Kidney epithelial cell (primary cell): ENCODE measurements around the gene P2RX1. TPM values are rescaled to one million over a fixed set of nuclear protein-coding genes. Genes with fewer than 3 reads are reported as not detected.

Experiments used
- DNase-seq: peaks from one replicate; pipeline ENCODE4 v3.0.0-alpha.2; 2010; ENCODE audit warnings: low read depth
- H3K27me3 ChIP-seq: 2 replicates; pipeline ENCODE4 v1.6.0; 2011; ENCODE audit warnings: low read length; ENCODE audit not compliant: control insufficient read depth, insufficient read depth
- H3K36me3 ChIP-seq: 2 replicates; pipeline ENCODE4 v1.5.1; 2011; ENCODE audit warnings: low read length; ENCODE audit not compliant: control insufficient read depth, insufficient read depth
- H3K4me3 ChIP-seq: 2 replicates; pipeline ENCODE4 v1.5.1; 2011; ENCODE audit warnings: low read depth, mild to moderate bottlenecking, control low read depth, low read length
- total RNA-seq: library from RNA; depleted of rRNA; stranded (reverse); fragments of >200 nt; gene quantifications from 2 replicates; pipeline ENCODE4 v1.2.3, GENCODE V29; 2015
- TF ChIP-seq, protein P1 (sequence below): IDR thresholded peaks from 2 replicates; pipeline ENCODE4 v1.5.1; 2011; ENCODE audit warnings: mild to moderate bottlenecking, moderate library complexity, low read length, control low read depth, inconsistent platforms; ENCODE audit not compliant: insufficient read depth, poor library complexity, severe bottlenecking

Gene P2RX1
- total RNA-seq, 1 donor from 2014 or later = not detected

DNA sequence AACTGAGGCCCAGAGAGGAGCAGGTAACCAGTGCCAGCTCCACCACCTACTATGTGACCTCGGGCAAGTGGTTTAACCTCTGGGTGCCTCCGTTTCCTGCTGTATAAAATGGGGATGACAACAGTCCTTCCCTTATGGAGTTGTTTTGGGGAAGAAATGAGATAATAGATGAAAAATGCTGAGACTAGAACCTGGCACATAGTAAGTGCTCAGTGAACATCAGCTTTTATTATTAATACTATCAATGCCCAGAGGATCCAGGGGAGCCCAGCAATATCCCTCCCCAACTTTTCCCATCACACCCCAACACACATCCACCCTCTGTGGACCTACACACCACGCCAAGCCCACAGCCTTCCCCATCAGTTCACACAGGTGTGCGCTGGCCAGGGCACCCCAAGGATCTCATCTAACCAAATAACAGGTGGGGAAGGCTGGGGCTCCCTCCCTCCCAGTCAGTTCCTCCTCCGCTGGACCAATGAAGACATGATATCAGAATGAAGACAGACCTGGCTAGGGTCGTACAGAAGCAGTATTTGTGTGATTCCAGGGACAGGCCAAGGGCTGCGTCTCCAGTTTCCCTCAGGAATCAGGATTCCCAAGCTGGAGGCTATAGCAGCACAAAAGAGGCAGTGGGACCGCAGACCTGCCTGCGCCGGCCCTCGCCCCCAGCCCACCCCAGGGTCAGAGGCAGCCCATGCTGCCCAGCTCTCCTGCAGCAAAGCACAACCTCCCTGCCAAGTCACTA, 46.1 kb upstream of the P2RX1 start:
- H3K27me3 ChIP-seq = peaks cover 33% of the 10 kb centered on the region
- H3K36me3 ChIP-seq = no peaks in the 10 kb centered on the region
- no peak for DNase-seq
- TF ChIP-seq, protein P1, sequence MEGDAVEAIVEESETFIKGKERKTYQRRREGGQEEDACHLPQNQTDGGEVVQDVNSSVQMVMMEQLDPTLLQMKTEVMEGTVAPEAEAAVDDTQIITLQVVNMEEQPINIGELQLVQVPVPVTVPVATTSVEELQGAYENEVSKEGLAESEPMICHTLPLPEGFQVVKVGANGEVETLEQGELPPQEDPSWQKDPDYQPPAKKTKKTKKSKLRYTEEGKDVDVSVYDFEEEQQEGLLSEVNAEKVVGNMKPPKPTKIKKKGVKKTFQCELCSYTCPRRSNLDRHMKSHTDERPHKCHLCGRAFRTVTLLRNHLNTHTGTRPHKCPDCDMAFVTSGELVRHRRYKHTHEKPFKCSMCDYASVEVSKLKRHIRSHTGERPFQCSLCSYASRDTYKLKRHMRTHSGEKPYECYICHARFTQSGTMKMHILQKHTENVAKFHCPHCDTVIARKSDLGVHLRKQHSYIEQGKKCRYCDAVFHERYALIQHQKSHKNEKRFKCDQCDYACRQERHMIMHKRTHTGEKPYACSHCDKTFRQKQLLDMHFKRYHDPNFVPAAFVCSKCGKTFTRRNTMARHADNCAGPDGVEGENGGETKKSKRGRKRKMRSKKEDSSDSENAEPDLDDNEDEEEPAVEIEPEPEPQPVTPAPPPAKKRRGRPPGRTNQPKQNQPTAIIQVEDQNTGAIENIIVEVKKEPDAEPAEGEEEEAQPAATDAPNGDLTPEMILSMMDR = no peak
- no peak overlapping the region for H3K4me3 ChIP-seq

DNA sequence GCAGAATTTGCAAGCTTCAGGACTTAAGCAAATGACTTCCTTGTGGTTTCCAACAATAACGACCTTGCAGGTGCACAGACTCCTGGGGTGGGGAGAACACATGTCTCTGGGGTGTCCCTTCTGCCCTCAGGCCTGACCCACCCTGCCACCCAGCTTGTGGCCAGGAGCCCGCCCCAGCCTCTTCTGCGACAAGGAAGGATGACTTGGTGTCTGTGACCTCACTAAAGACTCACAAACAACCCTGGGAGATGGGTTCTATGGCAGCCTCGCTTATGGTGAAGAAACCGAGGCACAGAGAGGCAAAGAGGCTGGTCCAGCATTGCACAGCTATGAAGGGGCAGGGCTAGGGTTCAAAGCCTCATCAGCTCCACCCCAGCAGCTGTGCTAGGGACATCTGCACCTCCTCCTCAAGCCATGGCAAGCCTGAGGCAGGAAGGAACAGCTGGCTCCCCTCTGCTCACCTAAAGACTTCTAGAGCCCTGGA, 45.3 kb upstream of the P2RX1 start:
- H3K27me3 ChIP-seq = peaks cover 33% of the 10 kb centered on the region
- DNase-seq = no peak
- TF ChIP-seq, protein P1 = no peak
- H3K36me3 ChIP-seq = no peaks in the 10 kb centered on the region
- H3K4me3 ChIP-seq = no peak overlapping the region

DNA sequence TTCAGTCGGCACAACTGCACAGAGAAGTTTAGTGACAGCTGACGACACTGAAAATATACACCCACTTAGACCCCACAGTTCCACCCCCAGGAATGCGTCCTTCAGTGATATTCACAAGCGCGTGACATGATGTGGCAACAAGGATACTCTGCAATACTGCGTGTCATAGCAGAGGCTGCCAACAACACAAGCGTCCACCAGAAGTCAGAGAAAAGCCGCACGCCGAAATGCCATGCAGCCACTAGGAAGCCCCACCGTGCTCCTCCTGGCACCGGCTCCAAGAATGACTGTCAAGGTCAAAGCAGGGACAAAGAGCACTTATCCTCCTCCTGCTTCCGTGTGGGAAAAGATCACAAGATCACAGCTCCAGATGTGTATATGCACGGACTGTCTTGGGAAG, 44.5 kb upstream of the P2RX1 start:
- DNase-seq = no peak
- Histone ChIP-seq H3K4me3 (no peak overlapping the region), H3K36me3 (no peaks in the 10 kb centered on the region), H3K27me3 (peaks cover 33% of the 10 kb centered on the region)
- TF ChIP-seq, protein P1 = no peak

DNA sequence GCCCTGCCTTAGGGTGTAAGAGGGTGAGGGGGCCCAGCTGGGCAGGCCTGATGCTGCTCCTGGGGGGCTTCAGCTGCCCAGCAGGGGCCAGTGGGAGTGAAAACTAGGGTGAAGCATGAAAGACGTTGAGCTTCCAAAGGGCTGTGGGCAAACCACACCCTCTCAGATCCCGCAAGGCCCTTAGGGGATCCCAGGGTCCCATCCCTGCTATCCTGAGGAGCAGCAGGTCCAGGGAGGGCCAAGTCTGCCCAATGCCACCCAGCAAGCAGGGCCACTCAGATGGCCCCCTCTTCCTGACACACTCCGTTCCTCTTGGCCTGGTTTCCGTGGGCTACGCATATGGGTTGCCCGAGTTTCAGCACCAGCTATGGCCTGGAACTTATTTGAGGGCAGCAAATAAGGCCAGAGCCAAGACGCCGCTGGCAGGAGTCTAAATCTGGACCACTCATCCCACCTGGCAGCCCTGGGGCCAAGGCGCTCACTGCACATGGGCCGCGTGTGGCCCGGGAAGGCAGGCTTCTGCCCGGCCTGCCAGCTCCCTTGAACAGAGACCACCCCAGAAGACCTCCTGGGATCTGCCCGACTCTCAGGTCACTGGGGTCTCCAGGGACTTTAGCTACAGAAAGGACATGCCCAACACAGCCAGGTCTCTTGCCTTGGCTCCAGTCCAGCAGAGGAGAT, 43.8 kb upstream of the P2RX1 start:
- Histone ChIP-seq H3K4me3 (no peak overlapping the region), H3K27me3 (peaks cover 29% of the 10 kb centered on the region), H3K36me3 (no peaks in the 10 kb centered on the region)
- no peak for DNase-seq
- TF ChIP-seq, protein P1 = no peak

DNA sequence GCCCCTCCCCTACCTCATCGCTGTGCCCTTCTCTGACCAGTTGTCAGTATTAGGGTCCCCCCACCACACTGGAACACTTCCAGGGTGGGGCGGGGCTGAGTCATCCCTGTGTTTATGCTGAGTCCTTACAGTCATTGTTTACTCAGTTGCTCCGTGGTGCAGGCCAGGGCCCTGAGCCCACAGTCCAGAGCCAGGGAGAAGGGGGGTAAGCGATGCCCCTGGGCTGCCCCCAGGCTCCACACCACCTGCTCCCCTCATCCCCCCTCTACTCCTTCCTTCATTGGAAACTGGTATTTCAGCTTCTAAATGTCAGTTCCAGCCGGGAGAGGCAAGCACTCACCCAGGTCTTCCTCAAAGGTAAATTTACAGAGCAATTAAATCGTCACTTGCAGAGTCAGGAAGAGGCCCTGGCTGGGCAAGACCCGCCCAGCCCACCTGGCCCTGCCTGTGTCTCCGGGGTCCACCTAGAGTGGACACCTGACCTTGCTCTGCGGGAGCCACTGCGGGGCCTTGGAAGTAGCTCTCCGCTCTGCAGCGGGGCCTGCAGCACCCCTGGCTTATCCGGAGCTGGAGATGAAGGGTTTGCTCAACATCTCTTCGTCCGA, 43.1 kb upstream of the P2RX1 start:
- TF ChIP-seq, protein P1 = no peak
- no peak for DNase-seq
- peaks cover 26% of the 10 kb centered on the region for H3K27me3 ChIP-seq
- no peak overlapping the region for H3K4me3 ChIP-seq
- H3K36me3 ChIP-seq = no peaks in the 10 kb centered on the region
